ENCODE data around the gene C17orf114.

The C17orf114 gene

GRCh38 chr17:4827399-4827798 lies 25.3 kb upstream of the C17orf114 start:
- peaks cover 1% of the 10 kb centered on the region for H3K4me1 ChIP-seq (ENCODE audit: insufficient read depth, low read length)
- intact Hi-C loops (cut with DNase I, micrococcal nuclease) = loop anchor here in 1 of 2 experiments (2.0 kb wide), 1 partner anchor 19 kb away; no protein-coding TSS in a partner anchor
- ChIA-PET POLR2A (no interaction called here), CTCF (no interaction called here)
- Mint-ChIP-seq H3K27ac (no peak overlapping the region), H3K9me3 (no peaks in the 10 kb centered on the region), H3K27me3 (no peaks in the 10 kb centered on the region), H3K4me3 (no peak overlapping the region), H3K36me3 (ENCODE audit: low read depth) (no peaks in the 10 kb centered on the region), H3K4me1 (ENCODE audit: low read depth) (peaks cover 2% of the 10 kb centered on the region)
- TF ChIP-seq CTCF (IDR thresholded peaks at IDR 0.05) = no peak
- no peaks in the 10 kb centered on the region for H3K9me3 ChIP-seq (ENCODE audit: control insufficient read depth in 1 of 2, insufficient read depth in 1 of 2, low read length in 2 of 2)
- H3K27ac ChIP-seq (ENCODE audit: low read depth in 1 of 2, low read length in 2 of 2) = no peak overlapping the region
- DNase-seq (no peak), ATAC-seq (ENCODE audit: poor library complexity) (no peak)
- no peak overlapping the region for H3K4me3 ChIP-seq (ENCODE audit: low read length)
- peaks cover 4% of the 10 kb centered on the region for H3K36me3 ChIP-seq (ENCODE audit: insufficient read depth, low read length)
- no peaks in the 10 kb centered on the region for H3K27me3 ChIP-seq (ENCODE audit: control insufficient read depth in 1 of 2, insufficient read depth in 2 of 2, low read length in 2 of 2)

DNA sequence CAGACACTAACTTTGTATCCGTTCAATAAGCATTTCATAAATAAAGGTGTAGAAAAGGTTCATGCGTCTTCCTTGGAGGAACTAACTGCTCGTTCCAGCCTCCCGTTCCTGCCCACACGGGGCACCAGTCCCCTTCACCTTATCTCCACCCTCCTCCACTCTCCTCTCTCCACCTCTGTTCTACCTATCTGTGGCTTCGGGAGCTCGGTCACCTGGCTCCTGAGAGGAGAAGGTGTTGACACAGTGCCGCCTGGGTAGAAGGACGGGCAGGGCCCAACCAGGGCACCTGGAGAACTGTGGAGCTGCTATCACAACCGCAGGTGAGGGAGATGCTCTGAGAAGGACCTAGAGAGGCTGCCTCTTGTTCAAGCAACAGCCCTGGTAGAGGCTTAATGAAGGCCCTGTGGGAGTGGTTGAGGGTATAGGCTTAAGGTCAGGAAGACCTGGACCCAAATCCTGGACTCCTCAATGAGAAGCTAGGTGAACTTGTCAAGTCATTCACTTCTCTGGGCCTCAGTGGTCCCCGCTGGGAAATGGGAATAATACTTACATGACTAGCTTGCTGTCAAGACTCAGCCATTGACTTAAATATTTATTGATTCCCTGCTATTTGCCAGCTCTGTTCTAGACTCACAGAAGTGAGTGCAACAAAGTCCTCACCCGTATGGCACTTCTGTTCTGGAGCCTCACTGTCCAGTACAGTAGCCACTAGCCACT lies 21.4 kb upstream of the C17orf114 start:
- no peaks in the 10 kb centered on the region for H3K4me1 Mint-ChIP-seq (ENCODE audit: low read depth)
- no peak for ATAC-seq (ENCODE audit: poor library complexity)
- H3K9me3 ChIP-seq (ENCODE audit: control insufficient read depth in 1 of 2, insufficient read depth in 1 of 2, low read length in 2 of 2) = no peaks in the 10 kb centered on the region
- H3K27me3 Mint-ChIP-seq = no peaks in the 10 kb centered on the region
- no peak for TF ChIP-seq CTCF (IDR thresholded peaks at IDR 0.05)
- no peaks in the 10 kb centered on the region for H3K36me3 Mint-ChIP-seq (ENCODE audit: low read depth)
- intact Hi-C loops (cut with DNase I, micrococcal nuclease) = no loop called here
- ChIA-PET CTCF (no interaction called here), POLR2A (interaction anchor here (0.7 kb wide), 1 partner anchor 1002 kb away, joined by 3 read pairs; no protein-coding TSS in a partner anchor)
- no peaks in the 10 kb centered on the region for H3K4me1 ChIP-seq (ENCODE audit: insufficient read depth, low read length)
- no peak for DNase-seq
- H3K36me3 ChIP-seq (ENCODE audit: insufficient read depth, low read length) = peaks cover 4% of the 10 kb centered on the region
- H3K27ac Mint-ChIP-seq = no peak overlapping the region
- H3K27ac ChIP-seq (ENCODE audit: low read depth in 1 of 2, low read length in 2 of 2) = no peak overlapping the region
- no peaks in the 10 kb centered on the region for H3K27me3 ChIP-seq (ENCODE audit: control insufficient read depth in 1 of 2, insufficient read depth in 2 of 2, low read length in 2 of 2)
- no peak overlapping the region for H3K4me3 Mint-ChIP-seq
- no peaks in the 10 kb centered on the region for H3K9me3 Mint-ChIP-seq
- H3K4me3 ChIP-seq (ENCODE audit: low read length) = no peak overlapping the region

GRCh38 chr17:4822835-4823234 lies 20.7 kb upstream of the C17orf114 start:
- H3K4me3 Mint-ChIP-seq = no peak overlapping the region
- peaks cover 4% of the 10 kb centered on the region for H3K36me3 ChIP-seq (ENCODE audit: insufficient read depth, low read length)
- no peak for ATAC-seq (ENCODE audit: poor library complexity)
- no peak for TF ChIP-seq CTCF (IDR thresholded peaks at IDR 0.05)
- no peak overlapping the region for H3K4me3 ChIP-seq (ENCODE audit: low read length)
- H3K9me3 Mint-ChIP-seq = no peaks in the 10 kb centered on the region
- intact Hi-C loops (cut with DNase I, micrococcal nuclease) = no loop called here
- H3K4me1 Mint-ChIP-seq (ENCODE audit: low read depth) = no peaks in the 10 kb centered on the region
- POLR2A ChIA-PET = no interaction called here
- CTCF ChIA-PET = no interaction called here
- no peaks in the 10 kb centered on the region for H3K9me3 ChIP-seq (ENCODE audit: control insufficient read depth in 1 of 2, insufficient read depth in 1 of 2, low read length in 2 of 2)
- DNase-seq = no peak
- no peaks in the 10 kb centered on the region for H3K36me3 Mint-ChIP-seq (ENCODE audit: low read depth)
- no peak overlapping the region for H3K27ac Mint-ChIP-seq
- H3K27ac ChIP-seq (ENCODE audit: low read depth in 1 of 2, low read length in 2 of 2) = no peak overlapping the region
- H3K27me3 Mint-ChIP-seq = no peaks in the 10 kb centered on the region
- no peaks in the 10 kb centered on the region for H3K27me3 ChIP-seq (ENCODE audit: control insufficient read depth in 1 of 2, insufficient read depth in 2 of 2, low read length in 2 of 2)
- H3K4me1 ChIP-seq (ENCODE audit: insufficient read depth, low read length) = no peaks in the 10 kb centered on the region
